KBM-7 (cell line): Measurements from ENCODE around the gene MRPL17.

Experiments
- DNase-seq: peaks from one replicate; pipeline ENCODE4 v3.0.0-alpha.2; 2015
- in situ Hi-C: fragments of 300-500 bp; cut with MboI; formaldehyde crosslinking; loops from 2 replicates; pipeline ENCODE4 v1.14.3; 2020; ENCODE audit warnings: low sequenced_read_pairs, low pct_unique_long_range_greater_than_20kb, mixed read lengths

MRPL17 gene

DNA sequence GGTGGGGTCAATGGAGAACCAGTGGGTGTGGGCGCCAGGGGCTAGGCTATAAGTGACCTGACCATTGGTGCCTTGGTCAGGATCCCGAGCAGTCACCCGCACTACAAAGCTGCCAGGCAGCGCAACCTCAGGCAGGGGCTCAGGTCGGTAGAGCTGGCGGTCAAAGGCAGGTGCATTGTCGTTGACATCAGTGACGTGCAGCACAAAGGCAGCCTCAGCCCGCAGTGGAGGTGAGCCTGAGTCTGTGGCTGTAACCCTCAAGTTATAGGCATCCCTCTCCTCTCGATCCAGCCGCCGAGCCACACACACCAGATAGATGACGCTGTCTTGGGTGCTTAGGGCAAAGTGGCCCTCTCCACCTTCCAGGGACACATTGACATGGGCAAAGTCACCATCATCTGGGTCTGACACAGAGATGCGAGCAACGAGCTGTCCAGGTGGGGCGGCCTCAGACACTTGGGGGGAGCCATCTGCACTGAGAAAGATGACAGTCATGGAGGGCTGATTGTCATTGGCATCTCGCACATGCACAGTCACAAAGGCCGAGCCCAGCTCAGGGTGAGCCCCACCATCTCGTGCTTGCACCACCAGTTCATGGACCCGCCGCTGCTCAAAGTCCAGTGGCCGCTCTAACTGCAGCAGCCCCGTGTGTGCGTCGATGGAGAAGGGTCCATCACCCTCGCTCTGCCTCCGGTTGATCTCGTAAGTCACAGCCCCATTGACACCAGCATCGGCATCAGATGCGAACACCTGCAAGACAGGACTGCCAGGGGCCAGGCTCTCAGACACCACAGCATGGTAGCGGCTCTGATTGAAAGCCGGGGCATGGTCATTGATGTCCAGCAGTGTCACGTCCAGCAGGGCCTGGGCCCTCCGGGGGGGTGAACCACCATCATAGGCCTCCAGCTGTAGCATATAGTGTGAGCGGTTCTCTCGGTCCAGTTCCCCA is 42.8 kb downstream of the MRPL17 start:
- no peak for DNase-seq
- in situ Hi-C loops = no loop called here

DNA sequence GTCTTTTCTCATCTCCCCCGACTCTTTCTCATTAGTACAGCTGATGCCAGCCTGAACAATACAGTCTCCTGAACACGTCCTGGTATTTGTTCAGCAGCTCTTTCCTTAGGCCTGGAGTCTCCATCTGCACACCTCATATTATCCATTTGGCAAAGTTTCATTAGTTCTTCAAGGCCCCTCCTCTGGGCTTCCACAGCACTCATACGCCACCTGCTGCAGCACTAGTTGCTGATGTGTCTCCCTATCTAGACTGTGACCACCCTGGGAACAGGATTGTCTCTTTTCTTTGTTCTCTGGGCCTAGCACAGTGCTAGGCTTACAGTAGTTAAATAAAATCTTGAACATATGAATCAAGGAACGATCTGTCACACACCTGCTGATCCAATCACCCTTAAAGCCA is 44.7 kb downstream of the MRPL17 start:
- DNase-seq = no peak
- in situ Hi-C loops = no loop called here

DNA sequence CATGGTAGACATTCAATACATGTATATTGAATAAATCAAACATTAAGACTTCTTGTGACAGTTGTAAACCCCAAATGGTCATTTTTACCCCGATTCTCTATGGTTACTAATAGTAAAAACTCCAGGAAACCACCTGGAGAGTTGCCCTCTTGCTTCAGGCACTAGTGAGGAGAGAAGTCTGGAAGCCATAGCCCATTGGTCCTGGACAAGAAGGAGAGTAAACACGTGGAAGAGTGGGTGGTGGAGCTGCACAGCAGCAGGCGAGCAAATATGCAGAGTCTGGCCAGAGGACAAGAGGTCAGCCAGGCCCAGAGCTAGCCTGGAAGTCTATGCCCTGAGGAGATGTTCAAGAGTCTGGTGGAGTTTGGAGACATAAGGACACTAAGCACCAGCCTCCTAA is 45.3 kb downstream of the MRPL17 start:
- in situ Hi-C loops = no loop called here
- DNase-seq = no peak

DNA sequence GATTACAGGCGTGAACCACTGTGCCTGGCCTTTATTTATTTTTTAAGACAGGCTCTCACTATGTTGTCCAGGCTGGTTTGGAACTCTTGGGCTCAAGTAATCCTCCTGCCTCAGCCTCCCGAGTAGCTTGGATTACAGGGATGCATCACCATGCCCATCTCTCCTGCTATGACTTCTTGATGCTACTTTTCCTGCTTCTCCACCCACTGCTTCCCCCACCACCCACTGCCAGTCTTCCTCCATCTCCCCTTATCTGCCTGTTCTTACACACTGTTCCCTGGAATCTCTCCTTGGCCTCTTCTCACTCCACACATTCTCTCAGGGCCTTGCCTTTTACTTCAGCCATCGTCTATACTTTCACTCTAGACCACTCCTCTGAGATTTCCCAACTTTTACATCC is 46.7 kb downstream of the MRPL17 start:
- no peak for DNase-seq
- in situ Hi-C loops = no loop called here

DNA sequence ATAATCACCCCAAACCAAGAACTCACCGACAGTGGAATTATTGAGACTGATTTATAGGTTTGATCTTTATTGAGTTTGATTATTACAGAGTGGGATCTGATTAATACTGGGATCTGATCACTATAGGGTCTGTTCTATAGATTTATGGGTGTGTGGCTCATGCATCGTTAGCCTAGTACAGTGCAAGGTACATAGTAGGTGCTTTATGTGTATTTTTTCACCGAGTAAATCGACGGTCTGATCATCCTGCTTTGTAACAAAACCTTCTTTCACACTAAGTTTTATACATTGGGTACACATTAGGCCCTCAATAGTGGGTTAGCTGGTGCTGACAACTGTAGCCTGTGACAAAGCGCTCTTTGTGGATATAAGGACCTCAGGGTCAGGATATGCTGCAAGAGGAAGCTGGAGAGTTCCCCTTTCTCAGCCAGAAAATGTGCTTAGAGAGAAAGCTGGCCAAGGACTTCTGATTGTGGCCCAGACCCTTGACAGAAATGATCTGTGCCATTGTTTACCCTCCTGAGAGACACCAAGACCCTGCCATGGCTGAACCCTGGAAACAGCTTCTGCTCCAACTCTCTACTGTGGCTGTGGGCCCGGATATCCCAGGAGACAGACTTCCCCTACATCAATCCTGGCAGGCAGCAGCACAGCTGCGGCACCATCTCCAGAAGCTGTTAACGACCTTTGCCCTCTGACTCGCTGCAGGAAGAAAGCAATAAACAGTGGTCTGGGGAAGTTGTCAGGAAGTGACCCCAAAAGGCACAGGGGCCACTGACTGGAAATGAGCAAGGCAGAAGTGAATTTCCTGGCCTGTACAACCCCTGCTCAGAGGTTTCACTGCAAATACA is 47.8 kb downstream of the MRPL17 start:
- DNase-seq = peak; percentile 84
- in situ Hi-C loops = no loop called here

DNA sequence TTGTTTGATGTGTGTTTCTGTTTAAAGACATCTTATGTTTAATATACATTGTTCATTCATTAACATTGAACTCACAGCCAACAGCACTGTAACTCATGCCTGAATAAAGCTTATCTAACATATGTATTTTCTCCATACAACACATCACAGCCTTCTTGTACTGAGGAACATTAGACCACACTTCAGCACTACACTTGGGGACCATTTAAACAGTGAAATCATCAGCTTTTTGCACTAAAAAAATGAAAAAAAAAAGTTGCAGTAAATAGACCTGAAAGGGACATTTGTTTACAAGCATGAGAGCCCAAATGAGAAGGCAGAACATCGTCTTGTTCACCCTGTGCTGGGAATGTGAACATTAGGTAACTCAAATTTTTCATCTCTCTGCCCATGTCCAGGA is 48.6 kb downstream of the MRPL17 start:
- in situ Hi-C loops = no loop called here
- DNase-seq = no peak

DNA sequence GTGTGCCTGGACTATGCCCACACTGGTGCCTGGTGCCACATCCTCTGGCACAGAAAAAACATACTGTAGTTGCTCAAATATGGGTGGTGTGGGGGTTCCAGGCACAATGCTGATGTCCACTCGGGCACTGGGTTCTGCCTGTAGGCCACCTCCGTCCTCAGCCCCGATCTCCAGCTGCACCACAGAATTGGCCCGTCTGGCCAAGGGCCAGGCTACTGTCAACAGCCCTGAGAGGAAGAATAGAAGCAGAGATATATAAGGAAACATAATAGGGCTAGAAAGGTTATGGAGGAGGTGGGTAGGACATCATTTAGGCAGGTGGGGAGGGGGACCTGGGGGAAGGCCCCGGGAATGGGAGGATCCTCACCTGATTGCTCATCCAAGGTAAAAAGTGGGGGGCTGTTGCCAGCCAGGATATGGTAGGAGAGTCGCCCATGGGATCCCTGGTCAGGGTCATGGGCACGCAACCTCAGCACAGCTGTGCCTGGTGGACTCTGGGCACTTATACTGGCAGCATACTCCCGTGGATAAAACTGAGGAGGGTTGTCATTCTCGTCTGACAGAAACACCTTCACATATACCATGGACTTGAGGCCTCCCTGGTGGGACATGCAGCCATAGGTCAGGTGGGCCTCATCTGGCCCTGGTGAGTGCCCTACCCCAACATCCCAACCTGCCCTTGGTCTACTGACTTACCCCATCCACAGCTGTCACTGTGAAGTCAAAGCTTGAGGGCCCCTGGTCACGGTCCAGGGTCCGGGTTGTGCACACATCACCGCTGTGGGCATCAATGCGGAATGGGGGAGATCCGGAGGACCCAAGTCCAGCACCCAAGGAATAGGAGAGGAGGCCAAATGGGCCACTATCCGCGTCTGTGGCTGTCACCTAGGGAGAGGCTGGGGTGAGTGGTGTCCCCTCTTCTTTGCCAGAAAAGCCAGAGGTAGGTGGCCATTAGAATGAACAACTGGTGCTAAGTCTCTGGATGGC is 49.4 kb downstream of the MRPL17 start:
- DNase-seq = no peak
- in situ Hi-C loops = no loop called here

DNA sequence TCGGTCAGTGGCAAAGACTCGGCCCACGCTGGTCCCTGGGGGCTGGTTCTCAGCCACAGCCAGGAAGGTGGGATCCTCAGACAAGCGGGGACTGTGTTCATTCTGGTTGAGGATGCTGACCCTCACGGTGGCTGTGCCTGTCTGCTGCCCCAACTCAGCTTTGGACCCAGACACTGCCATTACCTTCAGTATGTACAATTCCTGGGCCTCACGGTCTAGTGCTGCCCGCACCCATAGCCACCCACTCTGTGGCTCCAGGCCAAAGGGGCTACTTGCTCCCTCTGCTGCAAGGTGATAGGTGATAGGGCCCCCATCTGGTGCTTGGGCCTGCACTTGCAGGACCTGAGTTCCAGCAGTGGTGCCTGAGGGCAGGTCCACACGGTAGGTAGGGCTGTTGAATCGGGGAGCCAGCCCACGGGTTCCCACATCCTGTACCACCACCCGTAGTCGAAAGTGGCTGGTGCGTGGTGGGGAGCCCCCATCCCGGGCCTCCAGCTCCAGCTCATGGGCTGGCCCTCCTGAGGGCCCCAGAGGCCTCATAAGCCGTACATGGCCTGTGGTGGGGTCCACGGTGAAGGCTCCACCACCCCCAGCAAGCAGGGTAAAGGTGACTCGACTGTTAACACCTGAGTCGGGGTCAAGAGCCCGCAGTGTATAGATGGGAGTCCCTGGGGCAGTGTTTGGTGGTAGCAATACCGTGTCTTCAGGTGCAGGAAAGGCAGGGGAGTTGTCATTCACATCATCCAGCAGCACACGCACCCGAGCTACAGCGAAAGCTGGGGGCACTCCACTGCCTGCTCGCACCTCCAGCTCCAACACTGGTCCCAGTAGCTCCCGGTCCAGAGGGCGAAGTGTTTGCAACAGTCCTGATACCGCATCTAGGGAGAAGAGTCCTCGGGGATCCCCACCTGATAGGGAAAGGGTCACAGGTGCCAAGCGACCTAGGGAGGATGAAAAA is 50.7 kb downstream of the MRPL17 start:
- in situ Hi-C loops = no loop called here
- DNase-seq = no peak

DNA sequence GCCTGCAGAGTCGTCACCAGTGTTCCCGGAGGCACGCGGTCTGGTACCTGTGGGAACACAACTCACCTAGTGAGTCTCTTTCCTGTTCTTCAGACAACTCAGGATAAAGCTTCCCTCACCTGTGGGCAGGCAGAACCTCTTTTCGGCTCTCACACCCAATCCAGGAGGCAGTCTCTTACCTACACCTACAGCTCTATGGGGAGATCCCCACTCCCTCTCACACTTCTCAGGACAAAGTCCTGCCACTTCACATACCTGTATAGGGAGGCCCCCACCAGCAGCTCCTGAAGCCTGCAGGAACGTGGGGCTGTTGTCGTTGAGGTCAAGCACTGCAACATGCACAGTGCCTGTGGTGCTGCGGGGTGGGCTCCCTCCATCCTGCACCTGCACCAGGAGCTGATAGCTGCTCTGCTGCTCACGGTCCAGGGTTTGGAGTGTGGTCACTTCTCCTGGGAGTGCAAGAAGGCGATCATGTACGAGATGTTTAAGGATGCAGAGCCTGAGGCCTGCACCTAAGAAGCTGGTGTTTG is 51.7 kb downstream of the MRPL17 start:
- no peak for DNase-seq
- in situ Hi-C loops = no loop called here

DNA sequence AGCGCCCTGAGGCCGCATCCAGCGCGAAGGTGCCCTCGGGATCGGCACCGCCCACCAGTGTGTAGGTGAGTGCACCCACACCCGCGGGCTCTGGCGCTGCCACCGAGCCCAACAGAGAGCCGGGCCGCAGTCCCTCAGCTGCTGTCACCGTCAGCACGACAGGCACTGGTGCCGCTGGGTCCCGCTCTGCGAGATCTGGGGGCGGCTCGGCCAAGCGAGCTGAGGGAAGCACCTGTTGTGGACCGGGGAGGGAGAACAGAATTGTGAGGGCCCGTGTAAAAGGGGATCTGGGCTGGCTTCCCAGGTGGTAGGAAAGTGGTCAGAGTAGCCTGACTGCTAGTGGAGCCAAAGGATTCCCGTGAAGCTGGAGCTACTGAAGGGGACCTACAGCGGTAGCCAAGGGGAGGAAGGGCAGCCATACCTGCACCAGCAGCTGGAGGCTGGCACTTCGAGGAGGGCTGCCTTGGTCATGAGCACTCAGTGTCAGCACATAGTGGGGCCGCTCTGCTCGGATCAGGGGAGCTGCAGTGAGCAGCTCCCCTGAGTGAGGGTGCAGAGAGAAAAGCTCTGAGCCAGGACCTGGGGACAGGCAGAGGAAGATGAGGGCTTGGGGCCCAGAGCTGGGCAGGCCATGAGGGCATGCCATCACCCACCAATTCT is 52.4 kb downstream of the MRPL17 start:
- DNase-seq = no peak
- in situ Hi-C loops = no loop called here
